Head of caudate nucleus (tissue), 42 donors: ENCODE measurements around the gene STPG1.
A peak's percentile ranks its signal among the peaks of the same experiment; 100 is the strongest.

ENCODE experiments used
- DNase-seq, 42 donors: peaks; one replicate each; pipeline versions ENCODE4 v3.0.0 to v3.0.0-alpha.2; 2020 to 2021; ENCODE audit warnings: mixed read lengths in 7 of 42
- intact Hi-C: fragments of 100-400 bp; cut with DNase I; formaldehyde crosslinking; loops from one replicate; pipeline ENCODE4 v1.15.0; 2022

STPG1 gene

GRCh38 chr1:24382165-24382577, 31.4 kb downstream of the STPG1 start:
- intact Hi-C loops, result no loop called here
- DNase-seq, result peak in 2 of 42 donors; percentile 9 to 19

- intact Hi-C loops, result no loop called here
- peak in 2 of 42 donors; percentile 9 to 18 for DNase-seq
Measured at GRCh38 chr1:24381256-24381655, 32.3 kb downstream of the STPG1 start.

- peak in 1 of 42 donors; percentile 26 for DNase-seq
- intact Hi-C loops, result no loop called here
Measured at GRCh38 chr1:24380508-24380907, 33.1 kb downstream of the STPG1 start.

GRCh38 chr1:24379733-24380315, 33.8 kb downstream of the STPG1 start:
- intact Hi-C loops, result no loop called here
- peak in 2 of 42 donors; percentile 4 to 6 for DNase-seq

GRCh38 chr1:24374891-24375786, 38.4 kb downstream of the STPG1 start:
- DNase-seq, result peak in 1 of 42 donors; percentile 16
- intact Hi-C loops, result no loop called here

- no peak for DNase-seq
- intact Hi-C loops, result no loop called here
Measured at GRCh38 chr1:24373710-24374109, 39.9 kb downstream of the STPG1 start.

GRCh38 chr1:24373044-24373443, 40.5 kb downstream of the STPG1 start:
- no peak for DNase-seq
- intact Hi-C loops, result no loop called here

GRCh38 chr1:24369801-24370200, 43.8 kb downstream of the STPG1 start:
- no peak for DNase-seq
- intact Hi-C loops, result no loop called here

- intact Hi-C loops, result no loop called here
- peak in 2 of 42 donors; percentile 25 to 57 for DNase-seq
Measured at GRCh38 chr1:24369199-24369598, 44.4 kb downstream of the STPG1 start.

GRCh38 chr1:24366707-24367106, 46.9 kb downstream of the STPG1 start:
- intact Hi-C loops, result no loop called here

GRCh38 chr1:24364975-24365678, 48.5 kb downstream of the STPG1 start:
- intact Hi-C loops, result no loop called here
- peak in 15 of 42 donors; percentile 12 to 76 (median 37) for DNase-seq

More at GRCh38 chr1:24366707-24367106, 46.9 kb downstream of the STPG1 start:
- DNase-seq, result no peak

- intact Hi-C loops, result no loop called here
- DNase-seq, result no peak
Measured at GRCh38 chr1:24364605-24364974, 49.0 kb downstream of the STPG1 start.

GRCh38 chr1:24363994-24364393, 49.6 kb downstream of the STPG1 start:
- intact Hi-C loops, result no loop called here
- peak in 41 of 42 donors; percentile 18 to 80 (median 55) for DNase-seq

- intact Hi-C loops, result no loop called here
- DNase-seq, result peak in 1 of 42 donors; percentile 41
Measured at GRCh38 chr1:24362982-24363614, 50.5 kb downstream of the STPG1 start.

- DNase-seq, result no peak
- intact Hi-C loops, result no loop called here
Measured at GRCh38 chr1:24362396-24362795, 51.2 kb downstream of the STPG1 start.

- DNase-seq, result no peak
Measured at GRCh38 chr1:24361811-24362210, 51.8 kb downstream of the STPG1 start.

GRCh38 chr1:24360681-24361080, 52.9 kb downstream of the STPG1 start:
- no peak for DNase-seq
- intact Hi-C loops, result no loop called here

More at GRCh38 chr1:24361811-24362210, 51.8 kb downstream of the STPG1 start:
- intact Hi-C loops, result no loop called here

GRCh38 chr1:24357038-24357437, 56.5 kb downstream of the STPG1 start:
- intact Hi-C loops, result no loop called here

GRCh38 chr1:24355466-24355865, 58.1 kb downstream of the STPG1 start:
- intact Hi-C loops, result no loop called here
- no peak for DNase-seq

More at GRCh38 chr1:24357038-24357437, 56.5 kb downstream of the STPG1 start:
- no peak for DNase-seq
